GM18951 (cell line): ENCODE data around the gene CCT3.
A peak's percentile ranks its signal among the peaks of the same experiment; 100 is the strongest.
"Not testable (repeated sequence)": the region's sequence is repeated elsewhere in the genome, so short reads cannot be mapped to it uniquely, and the experiment has no call there.

ENCODE experiments used
- POLR2A ChIP-seq: IDR thresholded peaks from 4 replicates; pipeline ENCODE4 v1.6.1; 2011; ENCODE audit warnings: mild to moderate bottlenecking; ENCODE audit not compliant: insufficient read length, insufficient read depth; ENCODE audit errors: extremely low read depth
- in situ Hi-C: fragments of 300-500 bp; cut with MboI; formaldehyde crosslinking; loops from one replicate; pipeline ENCODE4 v1.12.0; 2022; ENCODE audit warnings: low sequenced_read_pairs, mixed read lengths, inconsistent platforms; ENCODE audit not compliant: unreplicated experiment

CCT3 gene

DNA sequence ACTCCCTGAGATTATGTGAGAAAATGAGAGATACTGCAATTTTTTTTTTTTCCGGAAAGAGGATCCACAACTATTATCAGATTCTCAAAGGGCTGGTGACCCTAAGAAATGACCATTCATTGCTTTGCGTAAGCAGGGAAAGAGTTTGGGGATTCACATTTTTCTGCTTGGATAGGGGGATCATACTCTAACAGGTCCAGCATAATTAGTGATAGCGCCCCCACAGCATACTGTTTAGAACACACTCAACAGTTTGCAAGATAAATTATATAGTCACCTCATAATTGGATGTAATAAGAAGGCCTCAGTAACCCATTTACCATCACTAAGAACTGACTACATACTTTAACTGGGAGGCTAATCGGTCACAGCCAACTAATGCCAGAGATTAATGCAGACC, 1.9 kb downstream of the CCT3 start:
- in situ Hi-C loops, result loop anchor here (10.0 kb wide), 1 partner anchor 201 kb away; no protein-coding TSS in a partner anchor
- TF ChIP-seq POLR2A, result no peak

GRCh38 chr1:156323179-156323578, 14.9 kb downstream of the CCT3 start:
- in situ Hi-C loops, result not testable (repeated sequence)

DNA sequence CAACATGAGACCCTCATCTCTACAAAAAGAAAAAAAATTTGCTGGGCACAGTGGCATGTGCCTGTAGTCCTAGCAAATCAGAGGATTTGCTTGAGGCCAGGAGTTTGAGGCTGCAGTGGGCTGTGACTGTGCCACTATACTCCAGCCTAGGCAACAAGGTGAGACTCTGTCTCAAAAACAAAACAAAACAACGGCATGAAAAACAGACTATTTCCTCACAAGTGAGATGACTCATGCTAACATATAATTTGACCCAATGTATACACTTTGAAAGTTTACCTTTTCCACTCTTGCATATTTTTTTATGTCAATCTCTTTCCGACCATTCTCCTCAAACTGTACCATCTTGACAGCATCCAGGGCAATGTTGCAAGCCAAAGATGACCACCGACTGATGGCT, 17.5 kb downstream of the CCT3 start:
- TF ChIP-seq POLR2A, result no peak
- in situ Hi-C loops, result no loop called here

DNA sequence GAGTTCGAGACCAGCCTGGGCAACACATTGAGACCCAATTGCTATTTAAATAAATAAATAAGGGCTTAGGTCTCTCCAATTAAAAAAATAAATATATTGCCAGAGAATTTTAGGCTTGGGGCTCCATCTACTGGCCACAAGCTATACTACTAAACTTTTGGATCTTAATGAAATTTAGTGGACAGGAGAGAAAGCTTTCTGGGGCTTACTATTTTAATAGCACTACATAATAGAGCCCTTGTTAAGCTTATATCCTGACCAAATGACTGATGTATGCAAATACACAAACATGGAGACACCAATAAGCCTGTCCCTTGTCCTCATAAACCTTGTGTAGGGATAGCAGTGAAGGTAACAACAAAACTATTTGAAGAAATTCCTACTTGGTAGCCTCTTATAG, 18.4 kb downstream of the CCT3 start:
- no peak for TF ChIP-seq POLR2A
- in situ Hi-C loops, result loop anchor here (10.0 kb wide), 1 partner anchor 225 kb away; no protein-coding TSS in a partner anchor

DNA sequence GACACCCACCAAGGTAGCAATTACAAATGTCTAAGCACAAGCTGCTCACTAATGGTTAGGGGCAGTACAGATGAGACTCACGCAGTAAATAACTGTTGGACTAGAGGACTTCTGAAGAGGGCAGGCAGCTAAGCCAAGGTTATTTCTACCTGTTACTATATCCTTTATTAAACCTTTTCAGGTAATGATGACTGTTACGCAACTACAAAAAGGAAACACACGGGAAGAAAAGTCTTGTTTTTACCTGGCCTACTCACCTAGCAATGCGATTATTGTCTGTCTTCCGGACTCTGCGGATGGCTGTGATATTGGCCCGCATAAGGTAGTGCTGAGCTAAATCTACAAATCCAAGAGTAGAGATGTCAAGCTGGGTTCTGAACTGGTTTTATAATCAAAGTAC, 21.2 kb downstream of the CCT3 start:
- no peak for TF ChIP-seq POLR2A
- in situ Hi-C loops, result loop anchor here (10.0 kb wide), 1 partner anchor 222 kb away; no protein-coding TSS in a partner anchor

- no peak for TF ChIP-seq POLR2A
- in situ Hi-C loops, result loop anchor here (10.0 kb wide), 1 partner anchor 216 kb away; no protein-coding TSS in a partner anchor
These were observed 27.1 kb downstream of the CCT3 start for GRCh38 chr1:156310962-156311361.

DNA sequence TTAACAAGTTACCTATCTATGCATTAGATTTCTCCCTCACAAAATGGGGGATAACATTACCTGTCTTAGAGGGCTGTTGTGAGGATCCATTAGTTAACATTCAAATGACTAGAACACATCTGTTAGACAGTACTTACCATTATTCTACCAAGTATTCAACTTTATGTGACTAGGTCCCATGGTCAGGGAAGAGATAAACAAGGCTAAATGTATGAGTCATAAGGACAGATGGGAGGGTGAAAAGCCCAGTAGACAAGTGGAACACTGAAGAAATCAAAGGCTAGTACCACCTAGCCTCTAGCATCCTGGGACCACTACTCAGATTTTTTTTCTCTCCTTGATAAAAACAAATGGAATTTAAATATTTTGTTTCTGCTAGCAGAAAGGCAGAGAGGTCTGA, 30.0 kb downstream of the CCT3 start:
- TF ChIP-seq POLR2A, result no peak
- in situ Hi-C loops, result no loop called here

DNA sequence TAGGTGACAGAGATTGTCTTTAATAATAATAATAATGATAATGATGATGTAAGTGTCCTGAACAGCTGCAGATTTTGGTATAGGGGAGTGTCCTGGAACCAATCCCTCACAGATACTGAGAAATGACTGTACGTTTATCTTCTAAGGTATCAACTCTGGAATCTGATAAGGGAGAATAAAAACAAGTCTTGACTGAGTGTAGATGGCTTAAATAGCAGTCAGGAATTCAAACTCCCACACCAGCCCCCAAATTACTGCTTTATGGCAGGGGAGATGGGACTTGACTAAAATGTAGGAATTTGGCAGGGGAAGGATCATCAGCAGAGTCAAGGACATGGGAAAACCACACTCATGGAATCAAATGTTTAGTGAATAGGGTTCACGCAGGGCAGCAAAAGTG, 32.9 kb downstream of the CCT3 start:
- in situ Hi-C loops, result no loop called here
- no peak for TF ChIP-seq POLR2A

GRCh38 chr1:156303241-156303640, 34.9 kb downstream of the CCT3 start:
- no peak for TF ChIP-seq POLR2A
- in situ Hi-C loops, result no loop called here

DNA sequence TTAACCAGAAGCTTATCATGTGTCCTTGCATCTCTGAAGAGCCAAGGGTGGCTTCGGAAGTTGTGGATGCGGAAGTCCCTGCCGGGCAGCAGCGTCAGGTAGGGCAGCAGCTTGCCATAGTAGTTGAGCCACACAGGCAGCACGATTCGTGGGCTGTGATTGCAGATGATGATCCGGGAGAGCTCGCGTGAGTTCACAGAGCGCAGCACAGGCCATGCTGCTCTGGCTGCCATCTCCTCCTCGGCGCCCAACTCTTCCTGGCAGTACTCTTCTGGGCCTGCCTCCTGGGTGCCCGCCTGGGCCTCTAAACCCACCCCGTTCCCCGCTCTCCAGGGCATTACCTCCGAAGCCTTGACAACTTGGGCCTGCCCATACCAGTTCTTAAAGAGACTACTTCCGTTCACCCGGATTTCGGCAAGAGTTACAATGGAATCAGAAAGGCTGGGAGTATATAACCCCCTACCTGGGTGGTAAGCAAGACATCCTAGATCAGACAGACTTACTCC, 39.2 kb downstream of the CCT3 start, which contains the start of gene VHLL:
VHLL (minus strand) TSS at position 456 of the 506 bp plus-strand sequence; CDS start at position 338, 118 bp downstream.
- TF ChIP-seq POLR2A, result no peak
- in situ Hi-C loops, result no loop called here

DNA sequence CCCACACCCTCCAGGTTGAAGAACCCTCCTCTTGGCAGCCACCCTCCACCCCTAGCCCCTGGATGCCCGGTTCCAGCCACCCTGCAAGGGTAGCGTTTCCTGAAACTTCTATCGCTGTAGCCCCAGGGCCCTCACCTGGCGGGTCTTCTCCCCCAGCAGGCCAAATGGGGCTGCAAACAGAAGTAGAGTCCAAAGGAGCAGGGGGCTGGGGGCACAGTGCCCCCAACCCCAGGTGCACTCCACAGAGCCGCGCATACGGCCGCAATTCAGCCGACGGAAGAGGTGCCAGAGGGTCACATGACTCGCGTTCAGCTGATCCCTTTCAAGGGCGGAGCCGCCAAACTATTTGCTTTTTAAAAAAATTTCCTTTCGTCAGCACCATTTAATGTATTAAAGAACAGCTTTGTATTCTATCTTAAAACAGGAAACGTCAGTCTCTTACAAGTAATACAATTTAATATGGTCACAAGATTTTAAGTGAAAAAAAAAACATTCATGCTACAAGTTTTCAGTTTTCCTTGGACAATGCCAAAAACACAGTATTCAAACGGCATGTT, 42.6 kb downstream of the CCT3 start, which contains the start of gene GLMP:
GLMP (minus strand) TSS at position 289 of the 557 bp plus-strand sequence; CDS start at position 255, 34 bp downstream.
- TF ChIP-seq POLR2A, result peak; percentile 66
- in situ Hi-C loops, result no loop called here

DNA sequence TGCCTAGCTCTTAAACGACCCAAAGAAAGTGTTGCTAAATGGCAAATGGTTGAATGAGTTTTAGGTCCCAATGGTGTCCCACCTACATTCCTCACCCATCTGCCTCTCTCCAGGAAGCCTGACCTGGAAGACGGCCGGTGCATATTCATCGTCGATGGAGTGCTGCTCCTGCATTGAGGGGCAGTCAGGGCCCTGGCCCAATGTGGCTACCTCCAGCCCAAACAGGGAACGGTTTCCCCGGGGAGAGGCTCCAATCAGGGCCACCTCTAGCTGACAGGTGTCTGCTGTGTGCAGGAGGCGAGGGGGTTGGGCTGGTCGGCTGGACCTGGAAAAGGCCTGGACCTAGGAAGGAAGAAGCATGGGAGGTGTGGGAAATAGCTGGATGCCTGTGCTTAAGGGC, 44.2 kb downstream of the CCT3 start:
- no peak for TF ChIP-seq POLR2A

DNA sequence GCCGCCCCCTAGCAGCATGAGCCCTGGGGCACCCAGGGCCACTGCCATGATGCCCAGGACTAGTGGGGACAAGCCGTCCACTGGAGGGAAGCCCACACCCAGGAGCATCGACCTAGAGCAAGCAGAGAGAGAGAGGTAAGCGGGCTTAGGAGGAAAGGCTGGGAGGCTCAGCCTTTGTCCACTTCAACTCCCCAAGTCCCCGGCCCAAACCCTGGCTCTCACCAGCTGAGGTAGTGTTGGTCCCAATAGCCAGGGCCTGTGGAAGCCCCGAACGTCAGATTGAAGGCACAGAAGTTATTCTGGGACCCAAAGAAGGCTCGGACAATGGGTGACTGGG, 45.0 kb downstream of the CCT3 start:
- in situ Hi-C loops, result no loop called here
- TF ChIP-seq POLR2A, result no peak

More for the DNA sequence above, 44.2 kb downstream of the CCT3 start:
- in situ Hi-C loops, result no loop called here

- TF ChIP-seq POLR2A, result peak; percentile 12
These were observed 46.6 kb downstream of the CCT3 start for GRCh38 chr1:156291226-156292061.

More at GRCh38 chr1:156291226-156292061, 46.6 kb downstream of the CCT3 start:
- in situ Hi-C loops, result no loop called here
